GM12874 (cell line): ENCODE results near the gene PLXNA1.

ENCODE experiments used
- TF ChIP-seq, protein P1 (sequence below): IDR thresholded peaks from 2 replicates; pipeline ENCODE4 v1.5.1; 2011; ENCODE audit warnings: low read depth, mild to moderate bottlenecking, control low read depth, low read length, moderate library complexity; ENCODE audit not compliant: insufficient read depth

Gene PLXNA1

DNA sequence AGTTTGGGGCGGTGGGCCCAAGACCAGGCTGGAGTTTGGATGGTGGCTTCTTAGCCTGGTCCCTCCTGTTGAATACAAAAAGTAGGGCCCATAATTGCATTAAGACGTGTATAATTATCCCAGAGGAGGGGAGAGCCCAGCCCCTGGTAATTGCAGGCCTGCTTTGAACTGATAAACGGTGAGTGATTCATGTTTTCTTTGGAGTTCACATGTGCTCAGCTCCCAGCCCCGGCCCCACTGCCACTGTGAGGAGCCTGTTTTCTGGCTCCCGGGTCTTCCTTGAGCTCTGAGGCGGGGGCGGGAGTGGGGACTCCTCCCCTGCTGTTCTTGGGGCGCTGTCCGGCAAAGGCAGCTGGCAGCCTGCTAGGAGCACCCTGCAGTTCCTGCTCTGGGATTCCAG lies 3.1 kb downstream of the PLXNA1 start:
- TF ChIP-seq, protein P1, sequence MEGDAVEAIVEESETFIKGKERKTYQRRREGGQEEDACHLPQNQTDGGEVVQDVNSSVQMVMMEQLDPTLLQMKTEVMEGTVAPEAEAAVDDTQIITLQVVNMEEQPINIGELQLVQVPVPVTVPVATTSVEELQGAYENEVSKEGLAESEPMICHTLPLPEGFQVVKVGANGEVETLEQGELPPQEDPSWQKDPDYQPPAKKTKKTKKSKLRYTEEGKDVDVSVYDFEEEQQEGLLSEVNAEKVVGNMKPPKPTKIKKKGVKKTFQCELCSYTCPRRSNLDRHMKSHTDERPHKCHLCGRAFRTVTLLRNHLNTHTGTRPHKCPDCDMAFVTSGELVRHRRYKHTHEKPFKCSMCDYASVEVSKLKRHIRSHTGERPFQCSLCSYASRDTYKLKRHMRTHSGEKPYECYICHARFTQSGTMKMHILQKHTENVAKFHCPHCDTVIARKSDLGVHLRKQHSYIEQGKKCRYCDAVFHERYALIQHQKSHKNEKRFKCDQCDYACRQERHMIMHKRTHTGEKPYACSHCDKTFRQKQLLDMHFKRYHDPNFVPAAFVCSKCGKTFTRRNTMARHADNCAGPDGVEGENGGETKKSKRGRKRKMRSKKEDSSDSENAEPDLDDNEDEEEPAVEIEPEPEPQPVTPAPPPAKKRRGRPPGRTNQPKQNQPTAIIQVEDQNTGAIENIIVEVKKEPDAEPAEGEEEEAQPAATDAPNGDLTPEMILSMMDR: no peak

DNA sequence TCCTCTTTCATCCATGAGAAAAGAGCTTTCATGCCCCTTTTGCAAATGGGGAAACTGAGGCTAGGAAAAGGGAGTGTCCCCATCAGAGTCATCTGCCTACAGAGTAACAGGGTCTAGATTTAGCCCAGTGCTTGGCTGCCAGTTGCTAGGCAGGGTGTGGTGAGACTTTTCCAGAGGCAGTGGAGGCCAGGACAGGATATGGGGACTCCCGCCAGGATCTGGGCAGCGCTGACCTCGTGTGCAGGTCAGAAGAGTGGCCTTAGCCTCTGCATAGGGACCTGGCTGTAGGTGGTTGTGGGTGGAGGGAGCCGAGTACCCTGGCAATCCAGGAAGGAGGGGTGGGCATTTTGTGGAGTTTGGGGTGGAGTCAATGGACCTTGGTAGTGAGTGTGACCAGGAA lies 4.2 kb downstream of the PLXNA1 start:
- TF ChIP-seq, protein P1: no peak

DNA sequence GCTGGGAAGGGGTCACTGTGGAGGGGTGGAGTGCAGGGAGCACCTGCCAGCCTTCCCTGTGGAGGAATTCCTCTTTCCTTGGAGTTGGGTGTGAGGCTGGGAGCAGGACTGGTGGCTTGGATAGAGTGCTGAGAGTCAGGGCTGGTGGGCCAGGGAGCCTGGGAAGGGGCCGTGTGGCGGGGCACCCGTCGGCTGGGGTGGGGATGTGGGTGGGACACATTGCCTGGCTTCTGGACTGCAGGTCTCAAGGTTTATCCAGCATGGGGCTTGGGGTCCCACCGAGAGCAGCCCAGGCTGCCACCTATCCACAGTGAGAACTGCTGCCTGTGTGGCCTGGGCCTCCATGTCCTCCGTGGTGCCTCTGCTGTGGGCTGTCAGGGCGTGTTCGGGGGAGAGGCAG lies 4.7 kb downstream of the PLXNA1 start:
- TF ChIP-seq, protein P1: no peak

DNA sequence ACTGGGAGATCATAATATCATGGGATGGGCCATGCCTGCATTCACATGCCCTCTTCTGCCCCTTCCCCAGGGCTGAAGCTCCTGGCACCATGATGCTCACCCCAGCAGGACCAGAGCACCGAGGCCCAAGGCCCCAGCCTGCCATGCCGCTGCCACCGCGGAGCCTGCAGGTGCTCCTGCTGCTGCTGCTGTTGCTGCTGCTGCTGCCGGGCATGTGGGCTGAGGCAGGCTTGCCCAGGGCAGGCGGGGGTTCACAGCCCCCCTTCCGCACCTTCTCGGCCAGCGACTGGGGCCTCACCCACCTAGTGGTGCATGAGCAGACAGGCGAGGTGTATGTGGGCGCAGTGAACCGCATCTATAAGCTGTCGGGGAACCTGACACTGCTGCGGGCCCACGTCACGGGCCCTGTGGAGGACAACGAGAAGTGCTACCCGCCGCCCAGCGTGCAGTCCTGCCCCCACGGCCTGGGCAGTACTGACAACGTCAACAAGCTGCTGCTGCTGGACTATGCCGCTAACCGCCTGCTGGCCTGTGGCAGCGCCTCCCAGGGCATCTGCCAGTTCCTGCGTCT lies 5.6 kb downstream of the PLXNA1 start:
- TF ChIP-seq, protein P1: no peak

DNA sequence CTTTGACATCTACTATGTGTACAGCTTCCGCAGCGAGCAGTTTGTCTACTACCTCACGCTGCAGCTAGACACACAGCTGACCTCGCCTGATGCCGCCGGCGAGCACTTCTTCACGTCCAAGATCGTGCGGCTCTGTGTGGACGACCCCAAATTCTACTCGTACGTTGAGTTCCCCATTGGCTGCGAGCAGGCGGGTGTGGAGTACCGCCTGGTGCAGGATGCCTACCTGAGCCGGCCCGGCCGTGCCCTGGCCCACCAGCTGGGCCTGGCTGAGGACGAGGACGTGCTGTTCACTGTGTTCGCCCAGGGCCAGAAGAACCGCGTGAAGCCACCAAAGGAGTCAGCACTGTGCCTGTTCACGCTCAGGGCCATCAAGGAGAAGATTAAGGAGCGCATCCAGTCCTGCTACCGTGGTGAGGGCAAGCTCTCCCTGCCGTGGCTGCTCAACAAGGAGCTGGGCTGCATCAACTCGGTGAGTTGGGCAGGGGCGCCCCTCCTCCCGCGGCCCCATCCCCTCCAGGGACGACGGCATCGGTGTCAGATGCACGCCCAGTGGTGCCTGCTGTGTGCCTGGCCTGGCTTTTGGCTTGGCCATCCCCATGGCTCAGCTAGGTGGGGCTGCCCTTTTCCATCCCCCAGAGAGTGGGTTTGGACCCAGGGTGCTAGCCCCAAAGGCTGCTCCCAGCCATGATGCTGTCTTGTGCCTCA lies 6.6 kb downstream of the PLXNA1 start:
- TF ChIP-seq, protein P1: no peak

DNA sequence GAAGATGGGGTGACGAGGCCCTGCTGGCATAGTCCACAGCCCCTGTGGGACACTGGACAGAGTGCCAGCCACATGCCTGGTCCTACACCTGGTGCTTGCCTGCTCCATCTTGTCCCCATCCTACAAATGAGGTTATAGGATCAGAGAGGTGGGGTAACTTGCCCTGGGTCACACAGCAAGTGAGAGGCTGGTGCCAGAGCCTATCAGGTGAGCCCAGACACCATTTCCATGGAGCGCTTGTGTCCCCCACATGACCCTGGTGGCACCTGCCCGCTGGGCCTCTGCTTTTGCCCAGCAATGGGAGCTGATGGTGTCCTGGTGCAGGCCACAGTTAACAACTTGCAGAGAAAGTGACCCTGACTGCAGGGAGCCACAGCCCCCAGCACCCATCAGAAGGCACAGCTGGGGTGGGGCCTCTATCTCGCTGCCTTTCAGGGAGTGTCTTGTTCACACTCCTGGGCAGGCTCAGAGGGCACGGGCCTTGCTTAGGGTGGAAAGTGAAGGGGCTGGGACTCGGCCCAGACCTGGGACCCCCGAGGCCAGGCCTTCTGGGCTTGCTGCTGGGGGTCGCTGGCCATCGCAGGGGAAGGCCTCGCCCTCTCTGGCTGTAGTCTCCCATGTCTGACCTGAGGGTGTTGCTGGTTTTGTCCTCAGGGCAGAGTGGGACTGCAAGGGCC lies 7.2 kb downstream of the PLXNA1 start:
- TF ChIP-seq, protein P1: no peak

DNA sequence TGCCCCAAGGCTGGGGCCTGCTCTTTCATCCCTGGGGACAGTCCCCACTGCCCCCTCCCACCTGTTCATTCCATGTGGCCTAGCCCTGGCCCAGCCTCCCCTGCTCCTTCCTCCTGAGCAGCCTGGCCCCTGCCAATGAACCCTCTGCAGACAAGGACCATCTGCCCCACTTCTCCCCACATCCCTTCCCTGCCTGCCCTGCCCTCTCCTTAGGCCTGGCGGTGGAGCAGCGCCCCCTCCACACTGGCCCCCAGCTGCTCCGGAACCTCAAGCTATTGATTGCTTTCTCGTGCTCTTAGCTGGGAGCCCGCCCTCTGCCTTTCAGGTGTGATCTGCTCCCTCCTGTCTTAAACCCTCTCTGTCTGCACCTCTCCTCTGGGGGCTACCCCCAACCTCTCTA lies 8.0 kb downstream of the PLXNA1 start:
- TF ChIP-seq, protein P1: no peak
